CD4-positive, alpha-beta T cell treated with Interleukin-15 for 1 hour (primary cell): ENCODE data around the gene TCFL5.
"Not testable (repeated sequence)": the region's sequence is repeated elsewhere in the genome, so short reads cannot be mapped to it uniquely, and the experiment has no call there.

Experiments
- DNase-seq: peaks from one replicate; pipeline ENCODE4 v3.0.0-alpha.2; 2020

TCFL5 gene

DNA sequence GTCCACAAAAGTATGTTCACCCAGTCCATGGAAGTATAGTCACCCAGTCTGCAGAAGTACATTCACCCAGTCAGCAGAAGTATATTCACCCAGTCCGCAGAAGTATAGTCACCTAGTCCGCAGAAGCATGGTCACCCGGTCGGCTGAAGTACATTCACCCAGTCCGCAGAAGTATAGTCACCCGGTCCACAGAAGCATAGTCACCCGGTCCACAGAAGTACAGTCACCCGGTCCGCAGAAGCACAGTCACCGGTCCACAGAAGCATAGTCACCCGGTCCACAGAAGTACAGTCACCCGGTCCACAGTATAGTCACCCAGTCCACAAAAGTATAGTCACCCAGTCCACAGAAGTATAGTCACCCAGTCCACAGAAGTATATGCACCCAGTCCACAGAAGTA, 8.8 kb downstream of the TCFL5 start:
- DNase-seq, result no peak

DNA sequence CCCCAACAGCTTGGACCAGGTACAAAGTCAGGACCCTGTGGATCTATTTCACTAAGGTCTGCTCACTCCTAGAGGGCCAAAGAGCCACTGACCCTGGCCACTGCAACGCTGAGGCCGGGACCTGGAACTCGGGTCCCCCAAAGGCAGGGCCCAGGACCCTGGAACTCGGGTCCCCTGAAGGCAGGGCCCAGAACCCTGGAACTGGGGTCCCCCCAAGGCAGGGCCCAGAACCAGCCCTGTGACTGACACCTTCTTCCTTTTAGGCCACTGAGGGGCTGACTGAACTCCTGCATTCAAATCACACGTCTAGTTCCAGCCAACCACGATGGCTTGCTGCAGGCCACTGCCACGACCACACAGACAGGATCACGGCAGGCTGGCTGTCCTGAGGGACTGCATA, 9.4 kb downstream of the TCFL5 start:
- no peak for DNase-seq

DNA sequence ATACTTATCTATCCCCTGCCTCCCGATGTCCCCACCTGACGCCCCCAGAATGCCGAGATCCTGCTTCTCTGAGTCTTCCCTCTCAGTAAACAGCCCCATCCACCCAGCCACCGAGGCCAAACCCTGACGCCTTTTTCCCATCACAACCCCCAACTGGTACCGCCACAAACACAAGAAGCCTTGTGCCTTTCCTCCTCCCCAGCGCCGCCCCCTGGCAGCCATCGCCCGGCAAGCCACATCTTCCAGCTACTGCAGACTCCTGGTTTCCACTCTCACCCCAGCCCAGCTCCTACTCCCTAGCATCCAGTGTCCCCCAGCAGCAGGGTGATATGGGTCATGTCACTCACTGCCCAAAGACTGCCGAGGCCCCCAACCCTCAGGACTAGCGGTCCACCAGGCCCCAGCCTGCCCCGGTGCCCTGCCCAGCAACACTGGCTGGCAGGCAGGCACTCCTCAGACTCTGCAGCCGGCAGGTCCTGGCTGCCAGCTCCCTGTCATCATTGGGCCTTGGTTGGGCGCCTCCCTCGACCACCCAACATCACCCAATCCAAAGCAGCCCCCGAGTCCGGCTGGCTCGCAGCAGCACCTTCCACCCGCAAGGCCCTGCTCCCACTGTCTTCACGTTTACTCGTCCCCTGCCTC, 11.2 kb downstream of the TCFL5 start:
- DNase-seq, result no peak

DNA sequence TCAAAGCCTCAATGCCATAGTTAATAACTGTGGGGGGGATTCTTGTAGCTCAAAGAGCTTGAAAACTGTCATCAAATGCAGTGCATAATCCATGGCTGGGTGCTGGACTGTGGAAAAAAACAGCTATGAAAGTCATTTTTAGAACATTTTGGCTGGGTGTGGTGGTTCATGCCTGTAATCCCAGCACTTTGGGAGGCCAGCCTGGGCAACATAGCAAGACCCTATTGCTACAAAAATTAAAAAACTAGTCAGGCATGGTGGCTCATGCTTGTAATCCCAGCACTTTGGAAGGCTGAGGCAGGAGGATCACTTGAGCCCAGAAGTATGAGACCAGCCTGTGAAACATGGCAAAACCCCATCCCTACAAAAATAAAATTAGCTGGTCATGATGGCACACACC, 12.2 kb downstream of the TCFL5 start:
- DNase-seq, result no peak

DNA sequence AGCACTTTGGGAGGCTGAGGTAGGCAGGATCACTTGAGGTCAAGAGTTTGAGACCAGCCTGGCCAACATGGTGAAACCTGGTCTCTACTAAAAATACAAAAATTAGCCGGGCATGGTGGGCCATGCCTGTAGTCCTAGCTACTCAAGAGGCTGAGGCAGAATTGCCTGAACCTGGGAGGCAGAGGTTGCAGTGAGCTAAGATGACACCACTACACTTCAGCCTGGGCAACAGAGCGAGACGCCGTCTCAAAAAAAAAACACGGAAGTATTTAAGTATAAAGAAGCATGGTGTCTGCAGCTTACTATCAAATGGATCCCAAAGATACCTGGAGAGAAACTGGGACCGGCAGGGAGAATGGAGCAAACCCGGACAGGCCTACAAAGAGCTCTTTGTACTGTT, 12.7 kb downstream of the TCFL5 start:
- DNase-seq, result not testable (repeated sequence)

DNA sequence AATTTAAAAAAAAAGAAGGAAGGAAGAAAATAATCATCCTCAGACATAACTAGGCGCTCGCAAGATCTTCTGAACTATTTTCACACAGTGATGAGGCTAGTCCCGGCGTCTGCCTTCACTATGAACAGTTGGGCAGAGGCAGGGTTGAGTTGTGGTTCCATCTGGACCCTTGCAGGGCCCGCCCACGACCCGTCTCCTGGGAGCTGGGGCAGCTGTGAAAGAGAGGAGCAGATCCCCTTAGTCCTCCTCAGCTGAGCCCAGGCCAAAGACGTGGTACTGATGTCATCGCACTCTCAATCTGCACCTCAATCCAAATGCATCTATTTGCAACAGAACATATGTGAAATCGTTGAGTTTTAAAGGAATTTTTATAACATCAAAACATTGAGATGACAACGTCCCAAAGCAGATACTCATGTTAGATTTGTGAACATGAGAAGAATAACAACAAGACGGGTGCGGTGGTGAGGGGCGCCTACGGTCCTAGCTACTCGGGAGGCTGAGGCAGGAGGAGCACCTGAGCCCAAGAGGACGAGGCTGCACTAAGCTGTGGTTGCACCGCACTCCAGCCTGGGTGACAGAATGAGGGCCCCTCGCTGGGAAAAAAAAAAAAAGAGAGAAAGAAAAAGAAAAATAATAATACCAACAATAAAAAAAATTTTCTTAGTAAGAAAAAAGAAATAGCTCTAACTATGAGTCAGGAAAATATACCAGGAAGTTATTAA, 15.3 kb downstream of the TCFL5 start:
- DNase-seq, result no peak

DNA sequence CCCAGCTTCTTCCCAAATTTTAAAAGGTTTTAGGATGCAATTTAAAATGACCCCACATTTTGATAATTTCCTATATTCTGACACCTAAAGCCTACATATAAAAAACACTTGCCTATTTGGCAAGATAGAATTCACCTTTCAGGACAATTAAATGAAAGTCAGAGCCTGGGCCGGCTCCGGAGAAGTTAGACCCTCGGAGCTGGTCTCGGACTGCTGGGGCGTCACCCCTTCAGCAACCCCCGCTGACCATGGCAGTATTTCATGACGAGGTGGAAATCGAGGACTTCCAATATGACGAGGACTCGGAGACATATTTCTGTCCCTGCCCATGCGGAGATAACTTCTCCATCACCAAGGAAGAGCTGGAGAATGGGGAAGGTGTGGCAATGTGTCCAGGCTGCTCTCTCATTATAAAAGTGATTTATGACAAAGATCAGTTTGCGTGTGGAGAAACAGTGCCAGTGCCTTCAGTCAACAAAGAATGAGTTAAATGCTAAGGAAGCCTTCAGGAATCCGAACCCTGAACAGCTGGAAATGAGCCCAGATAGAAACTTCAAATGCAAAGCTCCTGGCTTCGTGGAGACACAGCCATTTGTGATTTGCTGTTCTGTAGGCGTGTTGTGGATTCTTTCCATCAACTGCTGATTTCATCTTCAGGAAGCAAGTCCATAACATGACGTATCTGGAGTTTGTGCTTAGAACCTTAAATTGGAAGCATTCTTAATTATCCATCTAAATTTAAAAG, 16.0 kb downstream of the TCFL5 start:
- no peak for DNase-seq

DNA sequence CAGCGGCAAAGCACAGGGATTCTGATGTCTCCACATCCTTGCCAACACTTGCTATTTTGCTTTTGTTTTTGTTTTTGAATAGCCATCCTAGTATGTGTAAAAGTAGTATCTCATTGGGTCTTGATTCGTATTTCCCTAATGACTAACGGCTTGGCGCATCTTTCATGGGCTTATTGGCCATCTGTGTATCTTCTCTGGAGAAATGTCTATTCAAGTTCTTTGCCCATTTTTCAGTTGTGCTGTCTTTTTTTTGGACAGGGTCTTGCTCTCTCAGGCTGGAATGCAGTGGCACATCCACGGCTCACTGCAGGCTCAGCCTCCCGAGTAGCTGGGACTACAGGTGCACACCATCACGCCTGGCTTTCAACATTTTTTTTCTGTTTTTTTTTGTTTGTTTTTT, 17.4 kb downstream of the TCFL5 start:
- no peak for DNase-seq

DNA sequence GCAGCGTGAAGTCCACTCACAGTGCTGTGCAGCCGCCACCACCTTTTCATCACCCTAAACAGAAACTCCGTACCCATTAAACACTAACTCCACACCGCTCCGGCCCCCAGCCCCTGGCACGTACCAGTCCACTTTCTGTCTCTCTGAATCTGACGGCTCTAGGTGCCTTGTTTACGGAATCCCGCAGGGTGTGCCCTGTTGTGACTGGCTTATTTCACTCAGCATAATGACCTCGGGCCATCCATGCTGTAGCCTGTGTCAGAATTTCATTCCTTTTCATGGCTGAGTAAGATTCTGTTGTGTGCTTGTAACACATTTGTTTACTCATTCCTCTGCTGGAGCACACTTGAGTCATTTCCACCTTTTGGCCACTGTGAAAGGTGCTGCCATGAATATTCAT, 18.0 kb downstream of the TCFL5 start:
- no peak for DNase-seq

DNA sequence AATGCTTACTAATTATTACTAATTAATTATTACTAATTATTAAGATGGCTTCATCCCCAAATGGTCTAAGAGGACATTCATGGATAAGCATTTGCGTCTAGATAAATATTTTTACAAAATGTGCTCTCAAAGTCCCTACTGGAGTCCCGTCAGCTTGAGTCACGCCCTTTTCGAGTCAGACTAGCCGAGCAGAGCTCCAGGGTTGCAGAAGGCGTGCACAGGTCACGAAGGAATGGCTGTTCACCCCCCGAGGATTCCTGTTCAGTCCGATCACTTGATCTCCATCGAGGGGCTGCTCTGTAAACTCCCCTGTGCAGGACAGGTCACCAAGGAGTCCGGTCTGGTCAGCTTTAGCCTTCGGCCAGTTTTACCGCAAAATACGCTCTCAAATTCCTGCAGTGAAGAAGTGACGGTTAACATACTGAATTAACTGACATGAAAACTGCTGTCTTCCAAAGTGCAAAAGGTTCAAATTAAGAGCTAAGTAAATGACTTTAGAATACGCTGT, 19.9 kb downstream of the TCFL5 start:
- no peak for DNase-seq

DNA sequence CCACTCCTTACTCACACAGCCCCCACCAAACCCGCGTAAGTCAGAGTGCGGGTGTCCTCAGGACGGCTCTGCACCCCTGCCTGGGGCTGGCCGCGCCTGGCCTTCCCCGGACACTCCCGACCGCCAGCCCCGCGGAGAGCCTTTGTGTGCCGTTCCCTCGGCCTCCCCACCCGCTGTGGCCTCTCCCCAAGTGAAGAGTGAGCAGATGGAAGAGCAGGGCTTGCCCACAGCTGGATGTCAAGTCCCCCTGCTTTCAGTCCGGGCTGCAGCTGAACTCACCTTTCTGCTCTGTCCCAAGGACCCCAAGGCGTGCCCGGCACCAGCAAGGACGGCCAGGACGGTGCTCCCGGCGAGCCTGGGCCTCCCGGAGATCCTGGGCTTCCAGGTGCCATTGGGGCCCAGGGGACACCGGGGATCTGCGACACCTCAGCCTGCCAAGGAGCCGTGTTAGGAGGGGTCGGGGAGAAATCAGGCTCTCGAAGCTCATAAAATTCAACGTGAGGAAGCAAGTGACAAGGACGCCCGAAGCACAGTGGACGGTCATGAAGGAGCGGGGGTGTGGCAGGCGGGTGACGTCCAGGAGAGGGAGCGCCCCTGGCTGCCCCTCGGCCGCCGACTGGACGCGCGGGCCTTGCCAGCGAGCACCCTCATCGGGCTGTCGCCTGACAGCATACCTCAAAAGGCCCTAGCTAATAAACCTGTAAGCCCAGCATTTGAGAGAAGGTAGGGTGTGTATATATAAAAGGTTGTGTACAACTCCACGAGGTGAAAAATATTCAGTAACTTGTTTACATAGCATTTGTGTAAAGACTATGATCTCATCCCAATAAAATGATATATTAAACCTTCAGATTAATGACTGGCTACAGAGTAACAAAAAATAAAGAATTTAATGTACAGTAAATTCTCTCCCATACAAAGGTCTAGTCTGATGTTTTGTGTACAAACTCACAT, 21.1 kb downstream of the TCFL5 start:
- no peak for DNase-seq

DNA sequence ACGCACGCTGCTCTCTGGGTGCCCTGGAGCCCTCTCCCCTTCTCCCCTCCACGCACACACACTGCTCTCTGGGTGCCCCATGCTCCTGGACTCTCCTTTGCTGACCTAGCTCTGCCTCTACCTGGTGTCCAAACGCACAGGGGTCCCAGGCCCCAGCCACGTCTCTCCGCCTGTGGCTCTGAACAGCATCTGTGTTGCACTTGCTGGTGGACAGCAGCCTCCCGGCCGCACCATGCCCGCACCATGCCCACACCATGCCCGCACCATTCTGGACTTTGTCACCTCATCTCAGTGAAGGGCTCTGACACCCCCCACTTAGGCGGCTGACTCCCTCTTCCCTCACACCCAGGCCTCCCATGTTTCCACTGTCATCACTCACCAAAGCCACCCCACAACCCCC, 21.8 kb downstream of the TCFL5 start:
- no peak for DNase-seq

DNA sequence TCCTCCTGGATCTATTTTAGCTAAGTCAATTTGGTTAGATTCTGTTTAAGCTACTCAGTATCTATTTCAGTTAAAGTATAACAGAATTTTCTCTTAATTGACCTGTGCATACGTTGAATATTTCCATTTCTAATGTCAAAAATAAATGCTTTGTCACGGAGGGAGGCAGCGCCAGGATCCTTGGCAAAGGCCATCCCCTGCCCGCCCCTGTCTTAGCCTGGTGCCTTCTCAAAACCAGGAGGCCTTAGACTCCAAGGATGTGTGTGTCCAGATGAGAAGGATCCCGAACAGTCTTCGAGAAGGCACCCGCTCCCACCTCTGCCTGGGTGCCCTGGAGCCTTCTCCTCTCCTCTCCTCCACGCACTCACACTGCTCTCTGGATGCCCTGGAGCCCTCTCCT, 22.4 kb downstream of the TCFL5 start:
- no peak for DNase-seq

DNA sequence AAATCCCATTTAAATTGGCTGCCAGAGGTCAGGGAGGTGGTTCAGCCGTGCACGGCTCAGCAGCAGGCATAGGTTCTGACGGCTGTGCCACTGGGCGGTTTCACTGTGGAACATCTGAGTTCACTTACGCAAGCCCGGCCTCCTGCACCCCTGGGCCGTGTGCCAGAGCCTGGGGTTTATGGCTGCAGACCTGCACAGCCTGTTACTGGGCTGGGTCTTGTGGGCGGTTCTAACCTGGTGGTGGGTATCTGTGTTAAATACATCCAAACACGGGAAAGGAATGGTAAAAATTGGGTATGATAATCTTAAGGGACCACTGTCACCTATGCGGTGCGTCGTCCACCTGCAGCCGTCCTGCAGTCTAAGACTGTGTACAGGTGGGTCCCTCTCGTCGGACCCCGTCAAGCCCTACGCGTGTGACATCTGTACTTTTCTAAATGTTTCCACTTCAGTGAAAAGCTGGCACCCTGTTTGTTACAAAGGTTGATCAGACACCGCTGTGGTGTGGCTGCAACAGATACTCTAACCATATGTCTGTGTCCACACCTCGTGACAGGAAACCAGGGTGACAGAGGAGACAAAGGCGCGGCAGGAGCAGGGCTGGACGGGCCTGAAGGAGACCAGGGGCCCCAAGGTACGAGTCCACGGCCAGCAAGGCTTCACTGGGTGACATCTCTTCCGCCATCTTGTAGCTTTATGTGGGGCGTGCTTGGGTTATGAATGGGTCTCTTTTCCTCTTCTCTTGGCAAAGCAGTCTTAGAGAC, 23.3 kb downstream of the TCFL5 start:
- DNase-seq, result peak; percentile 45

DNA sequence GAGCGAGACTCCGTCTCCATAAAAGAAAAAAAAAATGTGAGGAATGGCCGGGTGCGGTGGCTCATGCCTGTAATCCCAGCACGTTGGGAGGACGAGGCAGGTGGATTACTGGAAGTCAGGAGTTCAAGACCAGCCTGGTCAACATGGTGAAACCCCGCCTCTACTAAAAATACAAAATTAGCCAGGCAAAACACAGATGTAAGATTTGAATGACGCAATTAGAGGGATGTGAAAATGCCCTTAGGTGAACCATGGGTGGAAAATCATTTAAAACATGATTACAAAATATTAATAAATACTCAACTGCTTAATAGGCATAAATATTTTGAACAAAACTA, 23.9 kb downstream of the TCFL5 start:
- no peak for DNase-seq

DNA sequence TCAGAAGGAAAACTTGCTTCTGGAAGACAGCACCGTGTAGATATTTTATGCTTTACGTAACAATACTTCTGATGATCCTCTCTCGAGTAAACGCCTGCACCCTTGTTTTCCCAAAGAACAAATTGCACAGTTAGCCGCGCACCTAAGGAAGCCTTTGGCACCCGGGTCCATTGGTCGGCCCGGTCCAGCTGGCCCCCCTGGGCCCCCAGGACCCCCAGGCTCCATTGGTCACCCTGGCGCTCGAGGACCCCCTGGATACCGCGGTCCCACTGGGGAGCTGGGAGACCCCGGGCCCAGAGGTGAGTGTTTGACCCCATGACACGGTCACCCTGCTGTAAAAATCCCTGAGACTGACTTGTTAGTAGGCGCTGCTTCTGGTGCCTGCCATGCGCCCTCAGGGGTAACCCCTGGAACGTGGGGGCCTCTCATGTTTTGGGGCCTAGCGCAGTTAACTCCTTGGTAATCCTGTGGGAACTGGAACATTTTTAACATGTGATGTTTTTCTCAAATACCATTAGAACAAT, 24.6 kb downstream of the TCFL5 start:
- DNase-seq, result no peak

DNA sequence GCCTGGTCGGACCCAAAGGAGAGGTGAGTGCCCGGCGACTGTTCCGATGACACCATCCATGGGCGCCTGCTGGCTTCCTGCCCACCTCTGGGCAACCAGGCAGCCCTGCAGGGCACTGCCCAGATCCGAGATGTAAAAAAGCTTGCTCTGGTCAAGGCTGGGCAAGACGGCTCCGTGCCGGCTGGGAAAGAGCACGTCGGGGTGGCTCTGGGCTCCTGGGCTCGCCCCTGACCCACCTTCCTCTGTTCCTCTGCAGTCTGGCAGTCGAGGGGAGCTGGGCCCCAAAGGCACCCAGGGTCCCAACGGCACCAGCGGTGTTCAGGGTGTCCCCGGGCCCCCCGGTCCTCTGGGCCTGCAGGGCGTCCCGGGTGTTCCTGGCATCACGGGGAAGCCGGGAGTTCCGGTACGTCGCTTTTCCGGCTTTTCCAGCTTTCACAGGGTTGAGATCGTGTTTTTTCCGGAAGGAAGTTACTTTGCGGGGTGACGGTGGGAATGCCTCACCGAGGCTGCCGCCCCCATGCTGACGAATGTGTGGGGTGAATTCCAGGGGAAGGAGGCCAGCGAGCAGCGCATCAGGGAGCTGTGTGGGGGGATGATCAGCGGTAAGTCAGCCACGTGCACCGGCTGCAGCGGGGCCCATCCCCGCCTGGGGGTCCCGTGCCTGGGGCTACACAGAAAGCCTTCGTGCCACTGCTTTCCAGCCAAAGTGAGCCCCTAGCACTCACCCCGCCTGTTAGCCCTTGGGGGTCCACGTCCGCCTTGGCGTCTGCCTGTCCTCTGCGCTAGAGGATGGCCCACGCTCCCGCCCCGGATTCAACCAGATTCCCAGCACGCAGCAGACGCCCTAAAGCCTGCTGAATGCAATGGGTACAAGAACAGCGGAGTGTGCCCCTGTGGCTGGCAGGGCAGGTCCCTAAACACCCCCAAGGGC, 25.4 kb downstream of the TCFL5 start:
- DNase-seq, result no peak

DNA sequence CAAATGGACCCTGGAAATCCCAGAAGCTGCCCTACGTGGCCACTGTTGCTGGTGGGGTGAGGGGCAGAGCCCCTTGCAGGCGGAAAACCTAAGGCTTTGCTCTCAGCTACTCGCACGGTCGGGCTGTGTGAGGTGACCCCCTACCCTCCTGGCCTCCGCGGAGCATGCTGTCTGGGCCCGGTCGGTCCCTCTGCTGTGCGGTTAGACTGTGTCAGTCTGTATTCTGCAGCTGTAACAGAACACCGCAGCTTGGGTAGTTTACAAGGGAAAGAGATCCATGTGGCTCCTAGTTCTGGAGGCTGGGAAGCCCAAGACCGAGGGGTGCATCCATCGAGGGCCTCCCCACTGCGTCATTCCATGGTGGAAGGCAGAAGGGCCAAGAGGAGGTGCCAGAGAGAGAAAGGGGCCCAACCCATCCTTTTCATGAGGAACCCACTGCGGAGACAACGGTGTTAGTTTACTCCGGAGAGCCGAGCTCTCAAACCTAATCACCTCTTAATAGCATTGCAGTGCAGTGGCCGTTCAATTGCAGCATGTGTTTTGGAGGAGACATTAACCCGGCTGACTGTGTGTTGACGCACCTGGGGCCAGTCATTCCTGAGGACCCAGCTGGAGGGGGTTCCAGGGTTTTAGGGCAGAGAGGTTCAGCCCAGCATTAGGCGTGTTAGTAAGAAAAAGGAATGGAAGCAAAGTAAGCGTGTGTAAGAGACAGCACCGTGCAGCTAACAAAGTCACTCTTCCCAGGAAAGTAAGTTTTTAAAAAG, 26.5 kb downstream of the TCFL5 start:
- no peak for DNase-seq

DNA sequence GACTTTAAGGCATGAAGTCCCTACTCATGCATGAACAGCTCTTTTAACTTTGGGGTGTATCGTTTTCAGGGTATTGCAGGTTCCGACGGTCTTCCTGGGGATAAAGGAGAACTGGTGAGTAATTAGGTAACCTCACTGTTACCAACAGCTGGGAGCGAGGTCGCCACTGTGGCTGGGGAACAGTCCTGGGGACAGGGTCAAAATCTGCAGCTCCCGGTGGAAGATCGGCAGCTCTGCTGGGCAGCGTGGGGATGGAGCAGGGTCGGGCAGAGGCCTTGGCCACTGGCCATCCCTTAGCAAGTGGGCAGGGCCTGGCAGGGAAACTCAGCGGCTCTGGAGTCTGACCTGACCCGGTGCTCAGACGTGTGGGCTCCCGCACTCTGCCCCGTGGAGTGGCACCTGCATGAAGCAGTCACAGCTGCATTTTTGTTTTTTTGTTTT, 28.7 kb downstream of the TCFL5 start:
- DNase-seq, result no peak
